ENCODE data around the gene TESK2. TPM values are rescaled to one million over a fixed set of nuclear protein-coding genes. Genes with fewer than 3 reads are reported as not detected.

The TESK2 gene
- total and polyA plus RNA-seq, 8 donors: 1.5 to 3.6 (median 2.6) TPM

DNA sequence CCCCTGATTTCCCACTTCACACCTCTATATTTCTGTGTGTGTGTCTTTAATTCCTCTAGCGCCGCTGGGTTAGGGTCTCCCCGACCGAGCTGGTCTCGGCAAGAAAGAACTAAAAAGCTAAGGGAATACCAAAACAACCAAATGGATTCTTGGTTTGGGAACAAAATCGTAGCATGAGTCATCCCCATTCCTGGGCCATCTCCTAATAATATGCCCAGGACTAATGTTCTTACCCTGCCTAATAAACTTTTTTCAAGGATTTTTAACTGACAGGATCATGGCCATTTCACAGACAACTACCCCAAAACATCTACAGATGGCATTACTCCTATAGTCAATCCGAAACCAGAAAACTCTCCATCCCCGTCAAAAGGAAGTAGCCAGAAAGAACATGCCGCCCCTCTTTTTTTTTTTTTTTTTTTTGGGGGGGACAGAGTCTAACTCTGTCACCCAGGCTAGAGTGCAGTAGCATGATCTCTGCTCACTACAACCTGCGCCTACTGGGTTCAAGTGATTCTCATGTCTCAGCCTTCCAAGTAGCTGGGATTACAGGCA lies 168.4 kb downstream of the TESK2 start:
- no peak for ATAC-seq
- H3K36me3 ChIP-seq: no peaks in the 10 kb centered on the region
- H3K4me3 ChIP-seq: no peak overlapping the region
- H3K4me1 ChIP-seq: peaks cover 0 to 7% (median 5%) of the 10 kb centered on the region in 3 donors
- WGBS, 2 donors: 85 to 93% methylated on average over 10 of the region's 10 CpGs
- no peak overlapping the region for H3K27ac ChIP-seq
- TF ChIP-seq, protein P1, sequence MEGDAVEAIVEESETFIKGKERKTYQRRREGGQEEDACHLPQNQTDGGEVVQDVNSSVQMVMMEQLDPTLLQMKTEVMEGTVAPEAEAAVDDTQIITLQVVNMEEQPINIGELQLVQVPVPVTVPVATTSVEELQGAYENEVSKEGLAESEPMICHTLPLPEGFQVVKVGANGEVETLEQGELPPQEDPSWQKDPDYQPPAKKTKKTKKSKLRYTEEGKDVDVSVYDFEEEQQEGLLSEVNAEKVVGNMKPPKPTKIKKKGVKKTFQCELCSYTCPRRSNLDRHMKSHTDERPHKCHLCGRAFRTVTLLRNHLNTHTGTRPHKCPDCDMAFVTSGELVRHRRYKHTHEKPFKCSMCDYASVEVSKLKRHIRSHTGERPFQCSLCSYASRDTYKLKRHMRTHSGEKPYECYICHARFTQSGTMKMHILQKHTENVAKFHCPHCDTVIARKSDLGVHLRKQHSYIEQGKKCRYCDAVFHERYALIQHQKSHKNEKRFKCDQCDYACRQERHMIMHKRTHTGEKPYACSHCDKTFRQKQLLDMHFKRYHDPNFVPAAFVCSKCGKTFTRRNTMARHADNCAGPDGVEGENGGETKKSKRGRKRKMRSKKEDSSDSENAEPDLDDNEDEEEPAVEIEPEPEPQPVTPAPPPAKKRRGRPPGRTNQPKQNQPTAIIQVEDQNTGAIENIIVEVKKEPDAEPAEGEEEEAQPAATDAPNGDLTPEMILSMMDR (IDR thresholded peaks at IDR 0.05): no peak
- FAIRE-seq: no peak
- H3K9me3 ChIP-seq: no peaks in the 10 kb centered on the region
- DNase-seq: no peak
- intact Hi-C loops (cut with DNase I): no loop called here
- H3K27me3 ChIP-seq: no peaks in the 10 kb centered on the region

DNA sequence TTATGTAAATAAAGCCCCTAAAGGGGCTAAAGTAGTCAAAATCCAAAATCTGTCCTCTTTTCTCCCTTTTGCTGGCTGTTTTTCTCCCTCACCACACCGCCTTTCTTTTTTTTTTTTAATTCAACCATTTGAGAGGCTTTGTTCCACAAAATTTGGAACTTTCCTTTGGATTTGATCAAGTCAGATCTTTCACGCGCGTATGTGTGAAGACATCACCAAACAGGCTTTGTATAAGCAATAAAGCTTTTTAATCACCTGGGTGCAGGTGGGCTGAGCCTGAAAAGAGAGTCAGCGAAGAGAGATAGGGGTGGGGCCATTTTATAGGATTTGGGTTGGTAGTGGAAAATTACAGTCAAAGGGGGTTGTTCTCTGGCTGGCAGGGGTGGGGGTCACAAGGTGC lies 169.5 kb downstream of the TESK2 start:
- WGBS, 2 donors: 86% methylated on average over 5 of the region's 5 CpGs
- H3K27ac ChIP-seq: no peak overlapping the region
- H3K27me3 ChIP-seq: no peaks in the 10 kb centered on the region
- H3K9me3 ChIP-seq: no peaks in the 10 kb centered on the region
- DNase-seq (no peak), FAIRE-seq (no peak), ATAC-seq (no peak)
- no peaks in the 10 kb centered on the region for H3K4me1 ChIP-seq
- intact Hi-C loops (cut with DNase I): no loop called here
- TF ChIP-seq, protein P1 (IDR thresholded peaks at IDR 0.05): no peak
- no peaks in the 10 kb centered on the region for H3K36me3 ChIP-seq
- H3K4me3 ChIP-seq: no peak overlapping the region

DNA sequence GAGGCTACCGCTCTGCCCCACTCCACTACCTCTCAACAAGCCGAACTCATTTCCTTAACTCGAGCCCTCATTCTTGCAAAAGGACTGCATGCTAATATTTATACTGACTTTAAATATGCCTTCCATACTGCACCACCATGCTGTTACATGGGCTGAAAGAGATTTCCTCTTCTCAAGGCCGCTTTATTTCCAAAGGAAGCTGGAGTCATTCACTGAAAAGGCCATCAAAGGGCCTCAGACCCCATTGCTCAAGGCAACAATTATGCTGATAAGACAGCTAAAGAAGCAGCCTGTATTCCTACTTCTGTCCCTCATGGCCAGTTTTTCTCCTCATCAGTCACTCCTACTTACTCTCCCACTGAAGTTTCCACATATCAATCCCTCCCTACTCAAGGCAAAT lies 171.2 kb downstream of the TESK2 start:
- no peak for FAIRE-seq
- intact Hi-C loops (cut with DNase I): no loop called here

DNA sequence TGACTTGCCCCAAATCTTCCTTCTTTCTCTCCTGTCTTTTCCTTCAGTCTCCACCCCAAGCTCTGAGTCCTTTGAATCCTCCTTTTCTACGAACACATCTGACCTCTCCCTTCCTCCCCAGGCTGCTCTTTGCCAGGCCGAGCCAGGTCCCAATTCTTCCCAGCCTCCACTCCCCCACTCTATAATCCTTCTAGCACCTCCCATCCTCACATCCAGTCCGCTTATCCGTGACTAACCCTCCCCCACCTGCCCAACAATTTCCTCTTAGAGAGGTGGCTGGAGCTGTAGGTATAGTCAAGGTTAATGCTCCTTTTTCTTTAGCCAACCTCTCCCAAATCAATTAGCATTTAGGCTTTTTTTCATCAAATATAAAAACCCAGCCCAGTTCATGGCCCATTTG lies 173.8 kb downstream of the TESK2 start:
- 76 to 80% methylated on average over 4 of the region's 4 CpGs for WGBS, 2 donors
- Histone ChIP-seq H3K27ac (no peak overlapping the region), H3K4me3 (no peak overlapping the region), H3K27me3 (no peaks in the 10 kb centered on the region), H3K4me1 (peaks cover 0 to 4% (median 3%) of the 10 kb centered on the region in 3 donors), H3K9me3 (no peaks in the 10 kb centered on the region), H3K36me3 (no peaks in the 10 kb centered on the region)
- intact Hi-C loops (cut with DNase I): no loop called here
- DNase-seq: no peak
- TF ChIP-seq, protein P1 (IDR thresholded peaks at IDR 0.05): no peak
- ATAC-seq: no peak
- no peak for FAIRE-seq

More for the DNA sequence above, 171.2 kb downstream of the TESK2 start:
- H3K4me1 ChIP-seq: no peaks in the 10 kb centered on the region
- no peaks in the 10 kb centered on the region for H3K27me3 ChIP-seq
- H3K4me3 ChIP-seq: no peak overlapping the region
- TF ChIP-seq, protein P1 (IDR thresholded peaks at IDR 0.05): no peak
- no peak for ATAC-seq
- 88 to 90% methylated on average over 4 of the region's 4 CpGs for WGBS, 2 donors
- no peak overlapping the region for H3K27ac ChIP-seq
- no peaks in the 10 kb centered on the region for H3K36me3 ChIP-seq
- no peaks in the 10 kb centered on the region for H3K9me3 ChIP-seq
- no peak for DNase-seq

DNA sequence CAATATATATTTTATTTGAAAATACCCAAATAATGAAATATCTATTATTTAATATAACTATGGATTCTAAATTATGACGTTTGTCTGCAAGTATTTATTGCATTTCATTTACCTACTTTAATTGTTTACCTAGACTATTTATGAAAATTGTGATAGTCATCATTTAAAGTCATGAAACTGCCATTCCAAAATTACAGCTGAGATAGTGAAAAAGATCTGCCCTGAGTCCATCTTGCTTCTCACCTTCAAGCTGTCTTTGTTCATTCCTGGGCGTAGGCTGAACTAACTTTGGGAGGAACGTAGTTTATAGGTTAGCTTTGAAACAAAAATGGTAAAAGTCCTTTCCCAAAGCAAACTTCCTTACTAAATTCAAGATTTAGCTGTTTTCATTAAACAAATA lies 176.7 kb downstream of the TESK2 start:
- peak; percentile 23 for FAIRE-seq
- intact Hi-C loops (cut with DNase I): no loop called here

More for the DNA sequence above, 176.7 kb downstream of the TESK2 start:
- 50 to 55% methylated on average over 3 of the region's 3 CpGs for WGBS, 2 donors
- Histone ChIP-seq H3K4me1 (peaks cover 0 to 4% (median 3%) of the 10 kb centered on the region in 3 donors), H3K36me3 (no peaks in the 10 kb centered on the region), H3K27ac (no peak overlapping the region), H3K27me3 (no peaks in the 10 kb centered on the region), H3K9me3 (no peaks in the 10 kb centered on the region), H3K4me3 (no peak overlapping the region)
- DNase-seq: no peak
- no peak for ATAC-seq
- TF ChIP-seq, protein P1 (IDR thresholded peaks at IDR 0.05): no peak

Data from pancreas (tissue), 10 donors.